GM12874 (cell line): ENCODE measurements around the gene TPSB2.

Experiments used
- CTCF ChIP-seq: IDR thresholded peaks from 2 replicates; pipeline ENCODE4 v1.5.1; 2011; ENCODE audit warnings: low read depth, mild to moderate bottlenecking, control low read depth, low read length, moderate library complexity; ENCODE audit not compliant: insufficient read depth

The TPSB2 gene

GRCh38 chr16:1211451-1212268 is 18.3 kb downstream of the TPSB2 start:
- TF ChIP-seq CTCF = no peak

GRCh38 chr16:1210461-1210860 is 19.5 kb downstream of the TPSB2 start:
- TF ChIP-seq CTCF = no peak

GRCh38 chr16:1209081-1209480 is 20.9 kb downstream of the TPSB2 start:
- TF ChIP-seq CTCF = no peak

GRCh38 chr16:1208239-1208830 is 21.6 kb downstream of the TPSB2 start:
- no peak for TF ChIP-seq CTCF

- TF ChIP-seq CTCF = no peak
Measured at GRCh38 chr16:1206786-1207185, 23.2 kb downstream of the TPSB2 start.

- no peak for TF ChIP-seq CTCF
Measured at GRCh38 chr16:1206326-1206725, 23.7 kb downstream of the TPSB2 start.

- TF ChIP-seq CTCF = no peak
Measured at GRCh38 chr16:1204933-1205332, 25.1 kb downstream of the TPSB2 start.
